HG03196 (cell line): ENCODE measurements around the gene IGFL3.

ENCODE experiments used
- ATAC-seq: cut with Tn5 transposase; IDR thresholded peaks from one replicate; pipeline ENCODE4 v1.9.1; 2021; ENCODE audit not compliant: unreplicated experiment

The IGFL3 gene

DNA sequence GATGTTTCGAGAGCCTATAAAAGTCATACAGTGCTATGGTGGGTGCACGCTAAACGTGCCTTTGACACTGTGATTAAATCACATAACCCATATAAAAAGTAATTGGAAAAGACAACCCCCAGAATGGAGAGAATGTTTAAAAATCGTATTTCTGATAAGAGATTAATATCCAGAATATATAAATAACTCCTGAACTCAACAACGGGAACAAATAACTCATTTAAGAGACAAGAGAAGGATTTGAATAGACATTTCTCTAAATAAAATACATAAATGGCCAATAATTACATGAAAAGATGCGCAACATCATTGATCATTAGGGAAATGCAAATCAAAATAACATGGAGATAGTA is 46.7 kb downstream of the IGFL3 start:
- no peak for ATAC-seq

DNA sequence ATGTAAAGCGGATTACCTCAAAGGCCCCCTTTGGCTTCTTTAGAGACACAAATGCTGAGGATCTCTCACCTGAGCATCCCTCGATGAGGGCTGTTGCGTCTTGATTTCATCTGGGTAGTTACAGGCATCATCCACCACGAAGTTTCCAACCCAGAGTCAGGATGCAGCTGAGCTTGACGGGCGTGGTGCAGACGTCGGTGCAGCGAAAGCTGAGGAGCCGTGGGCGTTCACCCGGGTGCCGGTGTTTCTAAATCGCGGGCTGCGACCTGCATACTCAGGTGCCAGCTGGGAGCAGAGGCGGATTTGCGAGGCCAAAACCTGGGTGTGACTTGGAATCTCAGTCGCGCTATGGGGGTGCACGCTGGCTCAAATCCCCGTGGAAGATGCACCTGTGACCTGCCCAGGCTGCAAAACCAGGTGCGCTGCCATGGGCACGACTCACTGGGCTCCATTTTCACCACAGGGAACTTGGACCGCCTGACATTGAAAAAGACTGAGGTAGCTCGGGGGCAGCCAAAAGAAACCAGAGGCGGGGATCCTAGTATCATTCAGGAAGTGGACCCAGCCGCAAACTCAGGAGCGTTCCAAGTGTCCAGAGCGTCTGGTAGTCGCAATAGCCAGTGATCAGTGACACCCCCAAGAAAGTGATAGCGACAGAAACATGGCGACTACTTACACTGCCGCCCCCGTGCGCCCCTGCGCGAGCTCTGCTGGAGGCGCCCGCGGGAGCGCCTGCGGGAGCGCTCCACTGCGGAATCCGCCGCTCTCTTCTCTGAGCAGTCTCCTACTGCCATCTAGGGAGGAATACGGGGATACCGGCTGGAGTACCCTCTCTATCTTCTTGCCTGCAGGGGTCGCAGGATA is 47.3 kb downstream of the IGFL3 start:
- ATAC-seq = no peak

DNA sequence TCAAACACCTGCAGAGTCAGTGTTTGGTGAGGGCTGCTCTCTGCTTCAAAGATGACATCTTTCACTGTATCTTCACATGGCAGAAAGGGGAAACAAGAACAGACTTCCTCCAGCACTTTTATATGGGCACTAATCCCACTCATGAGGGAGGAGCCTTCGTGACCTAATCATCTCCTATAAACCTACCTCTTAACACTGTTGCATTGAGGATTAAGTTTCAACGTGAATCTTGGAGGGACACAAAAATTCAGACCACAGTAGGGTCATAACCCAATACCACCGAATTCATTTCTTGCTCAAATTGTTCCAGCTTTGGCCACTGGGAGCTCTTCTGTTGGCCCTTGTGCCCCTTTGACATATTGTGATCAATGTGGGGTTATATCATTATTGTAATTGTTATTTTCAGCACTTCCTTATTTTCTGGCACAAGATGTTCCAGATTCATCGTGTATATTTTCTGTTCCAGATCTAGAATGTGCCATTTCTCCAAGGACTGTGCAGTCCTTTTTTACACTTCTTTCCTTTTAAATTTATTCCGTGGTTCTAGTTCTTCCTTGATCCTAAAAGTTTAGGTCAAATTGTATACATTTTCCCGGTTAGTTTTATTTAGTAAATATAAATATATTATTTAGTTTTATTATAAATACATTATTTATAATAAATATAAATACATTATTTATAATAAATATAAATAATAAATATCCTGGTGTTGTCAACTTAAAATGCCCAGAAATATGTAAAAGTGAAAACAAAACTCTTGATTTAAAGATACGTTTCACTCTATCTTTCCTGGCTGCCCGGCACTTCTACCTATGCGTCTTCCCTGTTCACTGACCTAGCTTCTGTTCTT is 48.2 kb downstream of the IGFL3 start:
- no peak for ATAC-seq

DNA sequence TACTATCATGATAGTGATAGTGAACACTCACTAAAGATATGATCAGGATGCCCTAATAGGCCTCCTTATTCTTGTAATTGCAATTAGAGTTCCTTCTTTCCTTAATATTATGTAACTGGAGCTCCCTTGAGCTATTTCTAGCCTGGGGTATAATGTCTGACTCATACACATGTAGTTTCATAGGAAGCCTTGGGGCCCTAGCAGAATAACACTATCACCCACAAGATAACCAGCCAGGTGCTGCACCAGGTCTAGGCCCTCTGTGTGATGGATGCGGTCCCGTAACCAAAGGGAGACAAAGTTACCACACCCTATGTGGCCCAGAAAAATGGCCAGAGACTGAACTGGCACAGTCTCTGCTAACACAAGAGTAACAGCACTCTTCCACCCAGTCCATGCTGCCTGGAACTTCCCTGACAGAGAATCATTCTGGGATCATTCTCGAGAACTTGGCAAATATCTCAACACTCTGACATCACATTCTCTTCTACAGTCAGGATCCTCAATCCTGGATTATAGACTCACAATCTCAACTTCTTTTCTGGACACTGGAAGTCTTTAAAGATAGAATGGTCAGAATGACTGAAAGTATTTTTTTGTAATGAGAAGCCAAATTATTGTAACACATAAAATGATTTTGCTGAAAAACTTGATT is 51.1 kb downstream of the IGFL3 start:
- ATAC-seq = no peak
